HEK293 (cell line): ENCODE results near the gene KRT14.
A peak's percentile ranks its signal among the peaks of the same experiment; 100 is the strongest.

ENCODE experiments used
- CTCF ChIA-PET: fragments of 350-600 bp; formaldehyde crosslinking; extraction: SDS; loops from one replicate; lab custom pipeline; 2021; ENCODE audit warnings: antibody characterized with exemption; lab: Yijun Ruan, JAX
- POLR2A ChIA-PET: fragments of 300-600 bp; formaldehyde crosslinking; extraction: SDS; loops from one replicate; lab custom pipeline; 2020; ENCODE audit warnings: antibody characterized with exemption, inconsistent platforms; lab: Yijun Ruan, JAX
- H3K27ac ChIP-seq: fragments of 200-500 bp; sonication (Bioruptor generic); 2 replicates; pipeline ENCODE4 v1.5.1; 2014; ENCODE audit warnings: low read depth, low read length, control low read depth, inconsistent platforms; ENCODE audit errors: extremely low read depth
- H3K36me3 ChIP-seq, 2 experiments: fragments of 200-500 bp in 1 of 2; sonication (Bioruptor generic) in 1 of 2; 1 replicate in 1 of 2; 2 replicates in 1 of 2; pipeline ENCODE4 v1.5.1; 2014 to 2017; ENCODE audit warnings: inconsistent platforms in 2 of 2, low read length in 2 of 2; ENCODE audit not compliant: control insufficient read depth in 2 of 2, insufficient read depth in 1 of 2
- H3K4me1 ChIP-seq: fragments of 200-500 bp; sonication (Bioruptor generic); 2 replicates; pipeline ENCODE4 v1.5.1; 2014; ENCODE audit warnings: mild to moderate bottlenecking, low read length, inconsistent platforms; ENCODE audit not compliant: control insufficient read depth, insufficient read depth
- H3K4me3 ChIP-seq: 2 replicates; pipeline ENCODE4 v1.5.1; 2011; ENCODE audit warnings: low read depth, mild to moderate bottlenecking, control low read depth, low read length, moderate library complexity
- H3K9me3 ChIP-seq: fragments of 200-500 bp; sonication (Bioruptor generic); 2 replicates; pipeline ENCODE4 v1.5.1; 2014; ENCODE audit warnings: low read depth, low read length, inconsistent platforms; ENCODE audit not compliant: control insufficient read depth, insufficient read depth
- HIC1 ChIP-seq: fragments of 450-650 bp; formaldehyde crosslinking; IDR thresholded peaks from 2 replicates; pipeline ENCODE4 v1.5.1; 2016; ENCODE audit warnings: missing biosample characterization, missing genetic modification characterization
- HOXA7 ChIP-seq: sonication (generic); formaldehyde crosslinking; IDR thresholded peaks from 2 replicates; pipeline ENCODE4 v1.8.1; 2022; ENCODE audit warnings: missing genetic modification reagents, borderline replicate concordance
- HOXD13 ChIP-seq: sonication (generic); formaldehyde crosslinking; IDR thresholded peaks from 2 replicates; pipeline ENCODE4 v1.8.0; 2022; ENCODE audit warnings: missing genetic modification reagents, borderline replicate concordance
- KLF1 ChIP-seq: fragments of 450-650 bp; formaldehyde crosslinking; IDR thresholded peaks from 2 replicates; pipeline ENCODE4 v1.5.1; 2016; ENCODE audit warnings: missing biosample characterization, missing genetic modification characterization
- PATZ1 ChIP-seq: fragments of 450-650 bp; formaldehyde crosslinking; IDR thresholded peaks from 2 replicates; pipeline ENCODE4 v1.5.1; 2016; ENCODE audit warnings: missing biosample characterization, missing genetic modification characterization
- PRDM10 ChIP-seq: fragments of 450-650 bp; formaldehyde crosslinking; IDR thresholded peaks from 2 replicates; pipeline ENCODE4 v1.5.1; 2016; ENCODE audit warnings: missing biosample characterization, missing genetic modification characterization
- PRDM4 ChIP-seq: fragments of 450-650 bp; formaldehyde crosslinking; IDR thresholded peaks from 2 replicates; pipeline ENCODE4 v1.5.1; 2017; ENCODE audit warnings: missing biosample characterization, missing genetic modification characterization
- RBAK ChIP-seq: fragments of 450-650 bp; formaldehyde crosslinking; IDR thresholded peaks from 2 replicates; pipeline ENCODE4 v1.5.1; 2016; ENCODE audit warnings: missing biosample characterization, missing genetic modification characterization
- ZNF155 ChIP-seq: fragments of 450-650 bp; formaldehyde crosslinking; IDR thresholded peaks from 2 replicates; pipeline ENCODE4 v1.5.1; 2016; ENCODE audit warnings: missing biosample characterization, missing genetic modification characterization
- ZNF274 ChIP-seq, 2 experiments: fragments of 200-500 bp in 1 of 2; fragments of 450-650 bp in 1 of 2; sonication (Bioruptor generic) in 1 of 2; formaldehyde crosslinking in 1 of 2; IDR thresholded peaks; 2 replicates each; pipeline versions ENCODE4 v1.5.1 to v1.6.1; 2014 to 2016; ENCODE audit warnings: borderline replicate concordance in 1 of 2, inconsistent platforms in 1 of 2, low read length in 1 of 2, missing biosample characterization in 1 of 2, missing genetic modification characterization in 1 of 2
- ZNF404 ChIP-seq: fragments of 450-650 bp; formaldehyde crosslinking; IDR thresholded peaks from 2 replicates; pipeline ENCODE4 v1.5.1; 2017; ENCODE audit warnings: missing biosample characterization, missing genetic modification characterization
- ZNF449 ChIP-seq: fragments of 450-650 bp; formaldehyde crosslinking; IDR thresholded peaks from 2 replicates; pipeline ENCODE4 v1.5.1; 2017; ENCODE audit warnings: missing biosample characterization, mild to moderate bottlenecking, missing genetic modification characterization, moderate library complexity
- ZNF488 ChIP-seq: fragments of 450-650 bp; formaldehyde crosslinking; IDR thresholded peaks from 2 replicates; pipeline ENCODE4 v1.5.1; 2016; ENCODE audit warnings: missing biosample characterization, missing genetic modification characterization
- ZNF561 ChIP-seq: fragments of 450-650 bp; IDR thresholded peaks from 2 replicates; pipeline ENCODE4 v1.5.1; 2018; ENCODE audit warnings: missing biosample characterization, missing genetic modification characterization, borderline replicate concordance
- ZNF596 ChIP-seq: fragments of 450-650 bp; IDR thresholded peaks from 2 replicates; pipeline ENCODE4 v1.5.0; 2018; ENCODE audit warnings: missing biosample characterization, mild to moderate bottlenecking, missing genetic modification characterization, moderate library complexity
- ZNF600 ChIP-seq: fragments of 450-650 bp; formaldehyde crosslinking; IDR thresholded peaks from 2 replicates; pipeline ENCODE4 v1.5.1; 2016; ENCODE audit warnings: missing biosample characterization, missing genetic modification characterization
- ZNF623 ChIP-seq: fragments of 450-650 bp; formaldehyde crosslinking; IDR thresholded peaks from 2 replicates; pipeline ENCODE4 v1.5.1; 2016; ENCODE audit warnings: missing biosample characterization, missing genetic modification characterization
- ZNF626 ChIP-seq: fragments of 450-650 bp; sonication (Bioruptor Pico); formaldehyde crosslinking; IDR thresholded peaks from 2 replicates; pipeline ENCODE4 v1.5.1; 2018; ENCODE audit warnings: missing biosample characterization, missing genetic modification characterization, inconsistent platforms

KRT14 gene

GRCh38 chr17:41537990-41538389 lies 48.7 kb downstream of the KRT14 start (continued):
- TF ChIP-seq PATZ1 (no peak), HIC1 (no peak), RBAK (tag by site-specific recombination) (no peak)

GRCh38 chr17:41537614-41537954 lies 49.1 kb downstream of the KRT14 start:
- Histone ChIP-seq H3K36me3 (no peaks in the 10 kb centered on the region), H3K9me3 (no peaks in the 10 kb centered on the region), H3K4me1 (no peaks in the 10 kb centered on the region), H3K27ac (no peak overlapping the region), H3K4me3 (no peak overlapping the region)
- ChIA-PET POLR2A (no interaction called here), CTCF (interaction anchor here (0.6 to 9.3 kb wide), 3 partner anchors 12 to 112 kb away, joined by 3 to 113 read pairs (median 4); no protein-coding TSS in a partner anchor)
- TF ChIP-seq PRDM10 (tag by site-specific recombination) (0 out of 2 replicates have a peak, but pooled peaks have one; percentile 31), KLF1 (no peak), HOXA7 (CRISPR knock-in tag) (no peak), ZNF404 (tag by site-specific recombination) (no peak)

GRCh38 chr17:41536741-41537613 lies 49.7 kb downstream of the KRT14 start:
- ChIA-PET CTCF (interaction anchor here (0.6 to 9.3 kb wide), 5 partner anchors 10 to 126 kb away, joined by 3 to 113 read pairs (median 3); no protein-coding TSS in a partner anchor), POLR2A (interaction anchor here (1.0 to 1.7 kb wide), 2 partner anchors 9 to 152 kb away, joined by 3 to 6 read pairs; partner anchors contain the start of genes EIF1 and KRT19)
- Histone ChIP-seq H3K27ac (no peak overlapping the region), H3K4me3 (no peak overlapping the region), H3K36me3 (no peaks in the 10 kb centered on the region), H3K4me1 (no peaks in the 10 kb centered on the region), H3K9me3 (no peaks in the 10 kb centered on the region)
- TF ChIP-seq ZNF600 (tag by site-specific recombination) (no peak), ZNF626 (no peak), ZNF449 (tag by site-specific recombination) (no peak), HOXD13 (CRISPR knock-in tag) (no peak), ZNF561 (tag by site-specific recombination) (no peak), PRDM4 (no peak), ZNF488 (tag by site-specific recombination) (no peak), ZNF596 (tag by site-specific recombination) (no peak), ZNF155 (tag by site-specific recombination) (no peak), ZNF274 (IDR thresholded peaks at IDR 0.05; ENCODE audit: low read length) (no peak), ZNF274 (tag by site-specific recombination; IDR thresholded peaks at IDR 0.05; ENCODE audit: borderline replicate concordance) (no peak), ZNF623 (tag by site-specific recombination) (no peak)
